ACHN (cell line): ENCODE measurements around the gene PPP1R14B.

Source experiments
- DNase-seq: peaks from one replicate; pipeline ENCODE4 v3.0.0-alpha.2; 2015
- in situ Hi-C: cut with HindIII; loops from 2 replicates; pipeline ENCODE4 v1.10.0; 2017; ENCODE audit warnings: low sequenced_read_pairs, low pct_ligation_motif_present, low pct_unique_long_range_greater_than_20kb

The PPP1R14B gene

GRCh38 chr11:64206457-64207255, 40.1 kb downstream of the PPP1R14B start, which contains the start of gene FERMT3:
FERMT3 (plus strand) TSS chr11:64206721; CDS start chr11:64207365, 644 bp downstream.
- no peak for DNase-seq
- in situ Hi-C loops: no loop called here

GRCh38 chr11:64204464-64204989, 42.2 kb downstream of the PPP1R14B start:
- in situ Hi-C loops: no loop called here
- DNase-seq: peak; percentile 88

- DNase-seq: no peak
- in situ Hi-C loops: no loop called here
Measured at GRCh38 chr11:64204080-64204440, 42.7 kb downstream of the PPP1R14B start.

- no peak for DNase-seq
- in situ Hi-C loops: no loop called here
Measured at GRCh38 chr11:64203421-64204079, 43.2 kb downstream of the PPP1R14B start.

- DNase-seq: no peak
- in situ Hi-C loops: no loop called here
Measured at GRCh38 chr11:64202992-64203391, 43.8 kb downstream of the PPP1R14B start.

GRCh38 chr11:64201543-64201942, 45.2 kb downstream of the PPP1R14B start:
- no peak for DNase-seq
- in situ Hi-C loops: no loop called here

GRCh38 chr11:64198511-64198910, 48.2 kb downstream of the PPP1R14B start:
- no peak for DNase-seq
- in situ Hi-C loops: no loop called here

- no peak for DNase-seq
- in situ Hi-C loops: no loop called here
Measured at GRCh38 chr11:64196626-64197025, 50.1 kb downstream of the PPP1R14B start.
